ENCODE data around the gene POLG. TPM values are rescaled to one million over a fixed set of nuclear protein-coding genes. Genes with fewer than 3 reads are reported as not detected.

The POLG gene
- total and polyA plus RNA-seq, 5 donors from 2014 or later, result 31.2 to 157 (median 35.2) TPM

DNA sequence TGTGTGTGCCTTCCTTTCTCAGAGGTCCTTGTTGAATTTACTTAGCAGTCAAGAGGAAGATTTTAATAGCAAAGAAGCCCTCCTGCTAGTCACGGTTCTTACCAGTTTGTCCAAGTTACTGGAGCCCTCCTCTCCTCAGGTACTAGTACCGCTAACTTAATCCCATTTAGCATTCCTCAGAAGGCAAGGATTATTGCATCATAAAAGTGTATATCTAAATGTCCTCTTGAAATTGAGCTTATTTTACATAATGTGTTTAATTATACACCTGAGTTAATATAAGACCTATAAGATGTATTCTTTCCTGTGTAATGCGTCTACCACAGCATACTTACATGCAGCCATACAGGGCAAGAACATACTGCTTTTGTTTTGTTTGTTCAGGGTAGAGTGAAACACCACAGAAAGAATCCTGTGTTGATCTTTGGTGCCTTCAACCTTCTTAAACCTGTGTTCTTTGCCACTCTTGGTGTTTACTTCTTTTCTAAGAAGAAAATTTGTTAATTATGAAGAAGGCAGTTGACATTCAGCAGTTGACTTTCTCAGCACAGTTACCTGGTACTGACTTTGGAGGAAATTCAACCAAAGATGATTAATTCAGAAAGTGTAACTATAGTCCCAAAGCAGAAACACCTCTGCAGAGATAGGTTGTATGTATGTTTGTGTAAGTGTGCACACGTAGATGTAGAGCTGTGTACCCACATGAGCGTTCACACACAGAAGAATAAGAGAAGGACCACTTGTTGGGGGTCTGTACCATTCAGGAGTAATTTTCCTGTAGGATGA lies 33.1 kb downstream of the POLG start:
- Mint-ChIP-seq H3K4me1 (peaks cover 4 to 35% (median 12%) of the 10 kb centered on the region in 4 donors), H3K4me3 (no peak overlapping the region), H3K36me3 (peaks cover 34% of the 10 kb centered on the region), H3K9me3 (peaks cover 0 to 4% (median 0%) of the 10 kb centered on the region in 7 donors), H3K27ac (peak overlapping the region in 2 of 3 donors; percentile 22 to 69), H3K27me3 (no peaks in the 10 kb centered on the region)
- Histone ChIP-seq H3K36me3 (ENCODE audit: control insufficient read depth, insufficient read depth, low read length) (peaks cover 5% of the 10 kb centered on the region), H3K4me3 (ENCODE audit: low read depth, low read length) (no peak overlapping the region), H3K27ac (ENCODE audit: insufficient read depth, low read length, poor library complexity, severe bottlenecking) (no peak overlapping the region), H3K27me3 (ENCODE audit: control insufficient read depth, insufficient read depth, low read length) (no peaks in the 10 kb centered on the region), H3K9me3 (ENCODE audit: control insufficient read depth in 2 of 2, low read length in 2 of 2) (peaks cover 0 to 2% of the 10 kb centered on the region in 2 experiments), H3K4me1 (ENCODE audit: control insufficient read depth, insufficient read depth, low read length, poor library complexity, severe bottlenecking) (peaks cover 4% of the 10 kb centered on the region)
- ATAC-seq (ENCODE audit: low read depth in 2 of 2) (peak; percentile 54 to 56), DNase-seq (peak in 1 of 3 donors; percentile 76)

DNA sequence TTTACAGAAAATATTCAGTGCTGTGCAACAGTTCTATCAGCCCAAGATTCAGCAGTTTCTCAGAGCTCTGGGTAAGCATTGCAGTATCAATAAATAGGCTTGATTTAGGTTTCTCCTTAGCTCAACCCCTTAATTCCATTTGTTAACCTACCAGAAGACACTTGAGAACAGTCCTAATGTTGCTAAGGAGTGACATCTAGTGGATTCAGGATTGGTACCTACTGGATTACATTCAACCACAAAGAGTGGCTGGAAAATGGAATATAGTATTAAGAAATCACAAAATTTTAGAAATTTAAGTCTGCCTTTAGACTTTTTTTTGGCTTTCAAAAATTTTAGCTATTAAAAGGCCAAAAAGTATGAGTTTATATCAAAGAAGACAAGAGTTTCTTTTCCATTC lies 34.7 kb downstream of the POLG start:
- H3K4me1 ChIP-seq (ENCODE audit: control insufficient read depth, insufficient read depth, low read length, poor library complexity, severe bottlenecking), result peaks cover 4% of the 10 kb centered on the region
- peaks cover 0 to 2% of the 10 kb centered on the region in 2 experiments for H3K9me3 ChIP-seq (ENCODE audit: control insufficient read depth in 2 of 2, low read length in 2 of 2)
- Mint-ChIP-seq H3K9me3 (peaks cover 0 to 4% (median 0%) of the 10 kb centered on the region in 7 donors), H3K4me1 (peaks cover 4 to 35% (median 12%) of the 10 kb centered on the region in 4 donors), H3K4me3 (no peak overlapping the region), H3K27me3 (no peaks in the 10 kb centered on the region), H3K27ac (peak overlapping the region in 2 of 3 donors; percentile 15 to 69), H3K36me3 (peaks cover 28% of the 10 kb centered on the region)
- H3K36me3 ChIP-seq (ENCODE audit: control insufficient read depth, insufficient read depth, low read length), result peaks cover 3% of the 10 kb centered on the region
- H3K4me3 ChIP-seq (ENCODE audit: low read depth, low read length), result no peak overlapping the region
- H3K27me3 ChIP-seq (ENCODE audit: control insufficient read depth, insufficient read depth, low read length), result no peaks in the 10 kb centered on the region
- peak in 1 of 3 donors; percentile 18 for DNase-seq
- ATAC-seq (ENCODE audit: low read depth in 2 of 2), result no peak
- no peak overlapping the region for H3K27ac ChIP-seq (ENCODE audit: insufficient read depth, low read length, poor library complexity, severe bottlenecking)

DNA sequence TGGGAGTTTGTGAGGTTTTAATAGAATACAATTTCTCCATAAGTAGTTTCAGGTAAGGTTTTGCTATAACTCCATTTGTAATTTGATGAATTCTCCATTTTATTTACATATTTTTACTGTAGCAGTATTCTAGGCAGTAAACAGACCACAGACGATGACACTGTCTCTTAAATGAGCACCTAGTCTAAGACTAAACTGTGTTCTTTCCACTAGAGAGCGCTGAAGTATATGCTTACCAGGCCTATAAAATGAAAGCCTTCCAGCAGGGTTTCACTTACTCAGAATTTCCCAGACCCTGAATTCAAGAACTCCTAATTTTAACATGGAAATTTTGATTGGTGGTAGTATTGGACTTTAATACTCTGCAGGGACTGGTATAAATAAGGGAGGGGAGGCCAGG lies 41.6 kb downstream of the POLG start:
- Mint-ChIP-seq H3K27me3 (no peaks in the 10 kb centered on the region), H3K4me1 (peaks cover 0 to 5% (median 1%) of the 10 kb centered on the region in 4 donors), H3K27ac (peak overlapping the region in 1 of 3 donors; percentile 36), H3K4me3 (no peak overlapping the region), H3K36me3 (peaks cover 26% of the 10 kb centered on the region), H3K9me3 (peaks cover 0 to 2% (median 0%) of the 10 kb centered on the region in 7 donors)
- H3K4me3 ChIP-seq (ENCODE audit: low read depth, low read length), result no peak overlapping the region
- H3K4me1 ChIP-seq (ENCODE audit: control insufficient read depth, insufficient read depth, low read length, poor library complexity, severe bottlenecking), result no peaks in the 10 kb centered on the region
- no peak overlapping the region for H3K27ac ChIP-seq (ENCODE audit: insufficient read depth, low read length, poor library complexity, severe bottlenecking)
- DNase-seq (peak in 1 of 3 donors; percentile 30), ATAC-seq (ENCODE audit: low read depth in 2 of 2) (no peak)
- H3K9me3 ChIP-seq (ENCODE audit: control insufficient read depth in 2 of 2, low read length in 2 of 2), result no peaks in the 10 kb centered on the region
- peaks cover 21% of the 10 kb centered on the region for H3K36me3 ChIP-seq (ENCODE audit: control insufficient read depth, insufficient read depth, low read length)
- H3K27me3 ChIP-seq (ENCODE audit: control insufficient read depth, insufficient read depth, low read length), result no peaks in the 10 kb centered on the region

DNA sequence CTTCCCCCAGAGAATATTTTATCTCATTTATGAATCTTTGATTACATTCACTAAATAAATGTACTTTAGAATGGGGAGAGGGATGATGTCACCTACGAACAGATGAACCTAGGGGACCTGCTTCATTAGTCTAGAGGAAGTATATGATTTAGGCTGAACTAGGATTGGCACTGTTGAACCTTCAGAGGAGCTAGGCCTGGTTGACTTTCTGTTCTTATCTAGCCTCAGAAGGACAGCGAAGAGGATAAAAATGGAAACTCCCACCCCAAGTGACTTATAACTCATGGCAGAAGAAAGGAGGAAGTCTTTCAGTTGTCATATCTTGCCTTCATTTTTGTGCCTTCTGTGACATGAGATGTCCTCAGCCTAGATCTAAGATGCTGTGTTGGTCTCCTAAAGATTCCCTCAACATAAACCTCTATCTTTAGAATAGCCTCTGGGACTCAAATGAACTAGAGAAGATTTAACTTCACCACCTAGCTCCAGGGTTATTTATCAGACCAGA lies 42.6 kb downstream of the POLG start:
- Mint-ChIP-seq H3K27me3 (no peaks in the 10 kb centered on the region), H3K4me3 (no peak overlapping the region), H3K36me3 (peaks cover 30% of the 10 kb centered on the region), H3K4me1 (peaks cover 0 to 5% (median 0%) of the 10 kb centered on the region in 4 donors), H3K9me3 (no peaks in the 10 kb centered on the region), H3K27ac (peak overlapping the region in 1 of 3 donors; percentile 22)
- no peaks in the 10 kb centered on the region for H3K9me3 ChIP-seq (ENCODE audit: control insufficient read depth in 2 of 2, low read length in 2 of 2)
- no peaks in the 10 kb centered on the region for H3K27me3 ChIP-seq (ENCODE audit: control insufficient read depth, insufficient read depth, low read length)
- no peak for ATAC-seq (ENCODE audit: low read depth in 2 of 2)
- peaks cover 21% of the 10 kb centered on the region for H3K36me3 ChIP-seq (ENCODE audit: control insufficient read depth, insufficient read depth, low read length)
- DNase-seq, result no peak
- H3K4me3 ChIP-seq (ENCODE audit: low read depth, low read length), result no peak overlapping the region
- no peaks in the 10 kb centered on the region for H3K4me1 ChIP-seq (ENCODE audit: control insufficient read depth, insufficient read depth, low read length, poor library complexity, severe bottlenecking)
- H3K27ac ChIP-seq (ENCODE audit: insufficient read depth, low read length, poor library complexity, severe bottlenecking), result no peak overlapping the region

DNA sequence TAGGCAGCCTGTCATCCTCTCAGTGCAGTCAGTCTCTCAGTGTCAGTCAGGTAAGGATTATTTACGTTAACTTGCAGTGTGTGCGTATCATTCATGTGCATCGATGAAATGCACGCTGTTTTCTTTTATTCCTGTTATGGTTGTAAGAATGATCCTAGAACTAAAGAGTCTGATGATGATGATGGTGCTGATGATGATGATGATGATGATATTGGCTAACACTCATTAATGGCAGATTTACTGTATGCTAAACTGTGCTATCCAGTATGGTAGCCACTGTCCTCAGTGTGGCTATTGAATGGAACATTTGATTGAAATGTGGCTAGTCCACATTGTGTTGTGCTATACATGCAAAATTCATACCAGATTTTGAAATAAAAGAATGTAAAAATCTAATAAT lies 51.4 kb downstream of the POLG start:
- H3K9me3 Mint-ChIP-seq, result peaks cover 0 to 4% (median 0%) of the 10 kb centered on the region in 7 donors

DNA sequence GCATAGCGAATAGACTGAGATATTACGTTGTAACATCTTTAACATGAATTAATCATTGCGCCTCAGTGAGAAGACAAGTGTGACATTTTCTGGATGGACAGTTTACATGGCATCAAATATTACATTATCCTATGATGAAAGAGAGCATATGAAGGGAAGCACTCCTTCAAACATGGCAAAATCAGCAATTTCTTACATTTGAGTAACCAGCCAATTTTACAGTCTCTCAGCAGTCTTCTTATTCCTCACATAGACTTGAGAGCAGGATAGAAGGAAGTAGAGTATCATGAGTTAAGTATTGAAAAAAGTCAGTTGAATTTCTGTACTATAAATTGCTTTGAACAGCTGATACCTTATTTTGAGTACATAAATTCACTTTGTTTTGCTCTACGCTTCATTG lies 52.0 kb downstream of the POLG start:
- H3K36me3 ChIP-seq (ENCODE audit: control insufficient read depth, insufficient read depth, low read length), result peaks cover 9% of the 10 kb centered on the region

More for the DNA sequence above, 51.4 kb downstream of the POLG start:
- Histone ChIP-seq H3K4me1 (ENCODE audit: control insufficient read depth, insufficient read depth, low read length, poor library complexity, severe bottlenecking) (no peaks in the 10 kb centered on the region), H3K27me3 (ENCODE audit: control insufficient read depth, insufficient read depth, low read length) (no peaks in the 10 kb centered on the region), H3K36me3 (ENCODE audit: control insufficient read depth, insufficient read depth, low read length) (peaks cover 9% of the 10 kb centered on the region), H3K9me3 (ENCODE audit: control insufficient read depth in 2 of 2, low read length in 2 of 2) (no peaks in the 10 kb centered on the region), H3K27ac (ENCODE audit: insufficient read depth, low read length, poor library complexity, severe bottlenecking) (no peak overlapping the region), H3K4me3 (ENCODE audit: low read depth, low read length) (no peak overlapping the region)
- Mint-ChIP-seq H3K4me3 (no peak overlapping the region), H3K27me3 (no peaks in the 10 kb centered on the region), H3K36me3 (peaks cover 29% of the 10 kb centered on the region), H3K27ac (no peak overlapping the region), H3K4me1 (peaks cover 0 to 4% (median 0%) of the 10 kb centered on the region in 4 donors)
- ATAC-seq (ENCODE audit: low read depth in 2 of 2) (no peak), DNase-seq (no peak)

DNA sequence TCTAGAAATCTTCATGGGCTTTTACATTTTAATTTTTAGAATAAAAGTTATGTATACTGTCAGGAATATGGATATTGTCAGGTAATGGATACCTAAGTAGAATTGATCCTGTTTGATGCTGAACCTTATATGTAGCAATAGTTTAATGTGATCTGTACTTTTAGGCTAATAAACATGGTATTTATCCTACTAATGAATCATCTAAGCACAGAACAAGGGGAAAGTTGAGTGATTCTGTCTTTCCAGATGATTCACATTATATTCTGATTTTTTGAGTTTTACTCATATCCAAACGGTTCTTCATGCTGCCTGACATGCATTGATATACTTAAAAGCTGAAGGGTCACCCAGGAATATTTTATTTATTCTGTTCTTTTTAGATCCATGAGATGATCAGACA lies 56.3 kb downstream of the POLG start:
- H3K9me3 Mint-ChIP-seq, result no peaks in the 10 kb centered on the region
- H3K36me3 ChIP-seq (ENCODE audit: control insufficient read depth, insufficient read depth, low read length), result peaks cover 5% of the 10 kb centered on the region

More for the DNA sequence above, 52.0 kb downstream of the POLG start:
- peaks cover 0 to 4% (median 0%) of the 10 kb centered on the region in 4 donors for H3K4me1 Mint-ChIP-seq
- peaks cover 28% of the 10 kb centered on the region for H3K36me3 Mint-ChIP-seq
- H3K9me3 Mint-ChIP-seq, result peaks cover 0 to 4% (median 0%) of the 10 kb centered on the region in 7 donors
- Histone ChIP-seq H3K4me3 (ENCODE audit: low read depth, low read length) (no peak overlapping the region), H3K9me3 (ENCODE audit: control insufficient read depth in 2 of 2, low read length in 2 of 2) (no peaks in the 10 kb centered on the region), H3K27me3 (ENCODE audit: control insufficient read depth, insufficient read depth, low read length) (no peaks in the 10 kb centered on the region), H3K27ac (ENCODE audit: insufficient read depth, low read length, poor library complexity, severe bottlenecking) (no peak overlapping the region), H3K4me1 (ENCODE audit: control insufficient read depth, insufficient read depth, low read length, poor library complexity, severe bottlenecking) (no peaks in the 10 kb centered on the region)
- ATAC-seq (ENCODE audit: low read depth in 2 of 2), result no peak
- DNase-seq, result no peak
- H3K27me3 Mint-ChIP-seq, result no peaks in the 10 kb centered on the region
- H3K27ac Mint-ChIP-seq, result no peak overlapping the region
- no peak overlapping the region for H3K4me3 Mint-ChIP-seq

More for the DNA sequence above, 56.3 kb downstream of the POLG start:
- no peak overlapping the region for H3K27ac ChIP-seq (ENCODE audit: insufficient read depth, low read length, poor library complexity, severe bottlenecking)
- no peak for DNase-seq
- Mint-ChIP-seq H3K4me1 (peaks cover 0 to 4% (median 2%) of the 10 kb centered on the region in 4 donors), H3K36me3 (peaks cover 22% of the 10 kb centered on the region), H3K4me3 (no peak overlapping the region), H3K27ac (no peak overlapping the region), H3K27me3 (no peaks in the 10 kb centered on the region)
- ATAC-seq (ENCODE audit: low read depth in 2 of 2), result no peak
- H3K4me1 ChIP-seq (ENCODE audit: control insufficient read depth, insufficient read depth, low read length, poor library complexity, severe bottlenecking), result no peaks in the 10 kb centered on the region
- no peaks in the 10 kb centered on the region for H3K27me3 ChIP-seq (ENCODE audit: control insufficient read depth, insufficient read depth, low read length)
- H3K4me3 ChIP-seq (ENCODE audit: low read depth, low read length), result no peak overlapping the region
- no peaks in the 10 kb centered on the region for H3K9me3 ChIP-seq (ENCODE audit: control insufficient read depth in 2 of 2, low read length in 2 of 2)

Data from CD4-positive, CD25-positive, alpha-beta regulatory T cell (primary cell).